A549 (cell line): ENCODE data around the gene PATJ. TPM values are rescaled to one million over a fixed set of nuclear protein-coding genes. Genes with fewer than 3 reads are reported as not detected.
"Not testable (repeated sequence)": the region's sequence is repeated elsewhere in the genome, so short reads cannot be mapped to it uniquely, and the experiment has no call there.

ENCODE experiments used
- ATAC-seq, 2 experiments: fragments of 200-7000 bp in 1 of 2; fragments of >200 bp in 1 of 2; cut with Nextera tagmentation in 1 of 2; cut with Tn5 transposase in 1 of 2; 3 replicates each; pipeline versions ENCODE4 v1.8.0 to v1.9.1; 2018 to 2020; ENCODE audit warnings: mild to moderate bottlenecking in 1 of 2, moderate library complexity in 1 of 2
- CTCF ChIA-PET: fragments of 300-600 bp; sonication (Branson Sonifier 250); formaldehyde crosslinking; extraction: SDS; loops from one replicate; lab custom pipeline; 2021; ENCODE audit warnings: antibody characterized with exemption, inconsistent platforms; lab: Yijun Ruan, JAX
- POLR2A ChIA-PET: fragments of 350-600 bp; formaldehyde crosslinking; extraction: SDS; loops from one replicate; lab custom pipeline; 2021; ENCODE audit warnings: antibody characterized with exemption, inconsistent platforms; lab: Yijun Ruan, JAX
- DNase-seq, 2 experiments: peaks; one replicate each; pipeline versions ENCODE4 v3.0.0 to v3.0.0-alpha.2; 2011 to 2016; ENCODE audit warnings: low read depth in 1 of 2, low spot score in 1 of 2
- FAIRE-seq: peaks from 2 replicates; lab custom pipeline; 2011; peaks lifted over from hg19 to GRCh38; lab: Jason Lieb, UNC
- H3K27ac ChIP-seq, 2 experiments: fragments of >200 bp; sonication (Bioruptor Twin); formaldehyde crosslinking; 3 replicates each; pipeline ENCODE4 v1.5.1; 2016 to 2017
- H3K4me1 ChIP-seq: fragments of >200 bp; sonication (Bioruptor Twin); formaldehyde crosslinking; 3 replicates; pipeline ENCODE4 v1.6.1; 2016
- H3K4me2 ChIP-seq: fragments of >200 bp; sonication (Bioruptor Twin); formaldehyde crosslinking; 3 replicates; pipeline ENCODE4 v1.6.1; 2016
- H3K4me3 ChIP-seq: fragments of >200 bp; sonication (Bioruptor Twin); formaldehyde crosslinking; 3 replicates; pipeline ENCODE4 v1.5.1; 2016
- H3K9me3 ChIP-seq: fragments of >200 bp; sonication (Bioruptor Twin); formaldehyde crosslinking; 3 replicates; pipeline ENCODE4 v1.6.1; 2016
- BHLHE40 ChIP-seq: IDR thresholded peaks from 2 replicates; pipeline ENCODE4 v1.6.1; 2012; ENCODE audit warnings: low read depth, low read length, inconsistent platforms
- CBX8 ChIP-seq: fragments of 200-600 bp; sonication (generic); IDR thresholded peaks from 2 replicates; pipeline ENCODE4 v1.6.1; 2016
- CHD2 ChIP-seq: fragments of 150-350 bp; IDR thresholded peaks from 2 replicates; pipeline ENCODE4 v1.6.1; 2014; ENCODE audit warnings: low read length; ENCODE audit not compliant: partially characterized antibody
- CHD4 ChIP-seq: fragments of 200-600 bp; sonication (generic); IDR thresholded peaks from 2 replicates; pipeline ENCODE4 v1.6.1; 2016; ENCODE audit warnings: antibody characterized with exemption, mild to moderate bottlenecking, borderline replicate concordance
- E2F6 ChIP-seq: IDR thresholded peaks from 2 replicates; pipeline ENCODE4 v1.6.1; 2012; ENCODE audit warnings: low read depth, borderline replicate concordance
- FOSL2 ChIP-seq, 2 experiments: fragments of 450-650 bp in 1 of 2; fragments of >200 bp in 1 of 2; sonication (Bioruptor Twin) in 1 of 2; formaldehyde crosslinking; IDR thresholded peaks; 2 replicates each; pipeline versions ENCODE4 v1.5.0 to v1.6.1; 2016 to 2020; ENCODE audit warnings: mild to moderate bottlenecking in 1 of 2, moderate library complexity in 1 of 2
- GATA3 ChIP-seq: IDR thresholded peaks from 2 replicates; pipeline ENCODE4 v1.6.1; 2012; ENCODE audit warnings: borderline replicate concordance
- HDAC2 ChIP-seq: fragments of 200-600 bp; sonication (generic); IDR thresholded peaks from 2 replicates; pipeline ENCODE4 v1.6.1; 2016
- HOXA7 ChIP-seq: fragments of 250-450 bp; sonication (Bioruptor Pico); IDR thresholded peaks from 2 replicates; pipeline ENCODE4 v1.5.0; 2020; ENCODE audit warnings: mild to moderate bottlenecking, moderate library complexity
- KDM5A ChIP-seq: fragments of 200-600 bp; sonication (generic); IDR thresholded peaks from 2 replicates; pipeline ENCODE4 v1.6.1; 2016; ENCODE audit warnings: antibody characterized with exemption, mild to moderate bottlenecking
- NR3C1 ChIP-seq: fragments of >200 bp; sonication (Bioruptor Twin); formaldehyde crosslinking; IDR thresholded peaks from 3 replicates; pipeline ENCODE4 v1.6.1; 2017
- POLR2A ChIP-seq: IDR thresholded peaks from 2 replicates; pipeline ENCODE4 v1.6.1; 2012; ENCODE audit warnings: mild to moderate bottlenecking, low read length
- POLR2AphosphoS2 ChIP-seq: conservative IDR thresholded peaks from 2 replicates; pipeline ENCODE4 v1.6.1; 2012; ENCODE audit warnings: low read length, improper control_type of control experiment, inconsistent platforms
- RAD21 ChIP-seq, 2 experiments: fragments of >200 bp in 1 of 2; sonication (Bioruptor Twin) in 1 of 2; formaldehyde crosslinking in 1 of 2; IDR thresholded peaks in 1 of 2; conservative IDR thresholded peaks in 1 of 2; 2 replicates in 1 of 2; 3 replicates in 1 of 2; pipeline ENCODE4 v1.6.1; 2012 to 2018; ENCODE audit warnings: inconsistent platforms in 1 of 2
- RCOR1 ChIP-seq: fragments of 150-350 bp; IDR thresholded peaks from 2 replicates; pipeline ENCODE4 v1.6.1; 2014; ENCODE audit warnings: antibody characterized with exemption, low read length, low read depth
- RFX5 ChIP-seq: fragments of 450-650 bp; IDR thresholded peaks from 2 replicates; pipeline ENCODE4 v1.7.1; 2014; ENCODE audit warnings: antibody characterized with exemption, mild to moderate bottlenecking, moderate library complexity
- TFCP2L1 ChIP-seq: fragments of 250-450 bp; sonication (Bioruptor Pico); IDR thresholded peaks from 2 replicates; pipeline ENCODE4 v1.5.0; 2021; ENCODE audit warnings: mild to moderate bottlenecking
- TP53 ChIP-seq: fragments of 250-450 bp; sonication (Bioruptor Pico); IDR thresholded peaks from 2 replicates; pipeline ENCODE4 v1.5.0; 2021; ENCODE audit warnings: mild to moderate bottlenecking, moderate library complexity
- ZC3H11A ChIP-seq: fragments of 450-650 bp; IDR thresholded peaks from 2 replicates; pipeline ENCODE4 v1.6.1; 2014; ENCODE audit warnings: antibody characterized with exemption, mild to moderate bottlenecking
- WGBS: methylation state at CpG from one replicate; pipeline ENCODE4 v1.1.6; 2017; ENCODE audit errors: missing lambda C conversion rate; 5-methylcytosine and 5-hydroxymethylcytosine counted together
- polyA plus RNA-seq, 4 experiments: library from polyadenylated mRNA; depleted of rRNA in 3 of 4; stranded (reverse); fragments of >200 nt; fragmentation: RNase III in 1 of 4; extraction: RNeasy Plus Mini Kit Qiagen cat#74134 plus additional on column Dnase treatment in 1 of 4; gene quantifications; 2 replicates in 3 of 4; 3 replicates in 1 of 4; pipeline ENCODE4 v1.2.3, GENCODE V29; 2011 to 2017
- TF ChIP-seq, protein P1 (sequence below): fragments of 450-650 bp; IDR thresholded peaks from 2 replicates; pipeline ENCODE4 v1.6.1; 2014; ENCODE audit warnings: antibody characterized with exemption
- TF ChIP-seq, protein P2 (sequence below): fragments of >200 bp; sonication (Bioruptor Twin); formaldehyde crosslinking; IDR thresholded peaks from 3 replicates; pipeline ENCODE4 v1.6.1; 2016
- TF ChIP-seq, protein P3 (sequence below): fragments of 250-450 bp; sonication (Bioruptor Pico); IDR thresholded peaks from 2 replicates; pipeline ENCODE4 v1.5.0; 2021; ENCODE audit warnings: mild to moderate bottlenecking, moderate library complexity, borderline replicate concordance
- TF ChIP-seq, protein P4 (sequence below): fragments of >200 bp; sonication (Bioruptor Twin); formaldehyde crosslinking; IDR thresholded peaks from 2 replicates; pipeline ENCODE4 v1.6.1; 2016

PATJ gene
- polyA plus RNA-seq, 2 of the 4 experiments (the other 2 are of a cell fraction): 6.0 to 14.7 TPM

DNA sequence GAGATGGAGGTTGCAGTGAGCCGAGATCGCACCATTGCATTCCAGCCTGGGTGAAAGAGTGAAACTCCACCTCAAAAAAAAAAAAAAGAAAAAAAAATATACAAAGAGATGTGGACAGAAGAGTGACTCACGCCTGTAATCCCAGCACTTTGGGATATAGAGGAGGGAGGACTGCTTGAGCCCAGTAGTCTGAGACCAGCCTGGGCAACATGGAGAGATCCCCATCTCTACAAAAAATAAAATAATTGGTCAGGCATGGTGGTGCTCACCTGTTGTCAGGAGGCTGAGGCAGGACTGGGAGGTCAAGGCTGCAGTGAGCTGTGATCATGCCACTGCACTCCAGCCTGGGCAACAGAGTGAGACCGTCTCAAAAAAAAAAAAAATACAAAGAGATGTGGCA, 31.0 kb upstream of the PATJ start:
- not testable (repeated sequence) for H3K9me3 ChIP-seq
- ATAC-seq: peak; percentile 64 to 85; a peak in 4 of 6 replicates
- 58% methylated on average over 4 of the region's 4 CpGs for WGBS
- TF ChIP-seq RFX5: peak; percentile 94
- TF ChIP-seq, all 56 proteins: peak for 1; not testable (repeated sequence) for 55
- H3K4me1 ChIP-seq, H3K27ac ChIP-seq, FAIRE-seq, H3K4me2 ChIP-seq, H3K4me3 ChIP-seq: not testable (repeated sequence)
- DNase-seq: peak in 1 of 2 experiments; percentile 25
- POLR2A ChIA-PET: interaction anchor here (0.6 kb wide), 1 partner anchor 11 kb away, joined by 3 read pairs; no protein-coding TSS in a partner anchor
- CTCF ChIA-PET: interaction anchor here (0.6 to 0.7 kb wide), 2 partner anchors 46 to 732 kb away, joined by 3 to 4 read pairs; no protein-coding TSS in a partner anchor

DNA sequence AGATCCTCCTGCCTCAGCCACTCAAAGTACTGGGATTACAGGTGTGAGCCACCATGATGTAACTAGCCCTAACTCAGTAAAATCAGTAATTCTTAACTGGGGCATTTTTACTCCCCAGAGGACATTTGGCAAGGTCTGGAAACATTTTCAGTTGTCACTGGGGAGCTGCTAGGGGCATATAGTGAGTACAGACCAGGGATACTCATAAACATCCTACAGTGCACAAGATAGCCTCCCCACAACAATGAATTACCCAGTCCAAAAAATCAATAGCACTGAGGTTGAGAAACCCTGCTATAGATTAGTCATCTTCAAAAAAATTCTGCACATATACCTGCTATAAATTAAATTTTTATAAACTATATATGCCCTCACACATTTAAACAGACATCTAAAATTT, 30.3 kb upstream of the PATJ start:
- CTCF ChIA-PET: interaction anchor here (0.7 kb wide), 1 partner anchor 733 kb away, joined by 4 read pairs; no protein-coding TSS in a partner anchor
- POLR2A ChIA-PET: no interaction called here

GRCh38 chr1:61718996-61719663, 23.1 kb upstream of the PATJ start:
- POLR2A ChIA-PET, ATAC-seq, CTCF ChIA-PET, H3K4me3 ChIP-seq, FAIRE-seq, H3K27ac ChIP-seq, H3K4me1 ChIP-seq, H3K4me2 ChIP-seq, H3K9me3 ChIP-seq, DNase-seq: not testable (repeated sequence)
- WGBS: 78% methylated on average over 7 of the region's 8 CpGs

More for the DNA sequence above, 30.3 kb upstream of the PATJ start:
- no peak overlapping the region for H3K4me3 ChIP-seq
- no peak overlapping the region for H3K4me2 ChIP-seq
- ATAC-seq (no peak), DNase-seq (no peak), FAIRE-seq (no peak)
- H3K4me1 ChIP-seq: peaks cover 7% of the 10 kb centered on the region; the same call in 2 of the 3 replicates
- no peaks in the 10 kb centered on the region for H3K9me3 ChIP-seq
- no peak overlapping the region for H3K27ac ChIP-seq
- TF ChIP-seq CHD2 (no peak), HOXA7 (CRISPR knock-in tag) (no peak), POLR2A (no peak), POLR2AphosphoS2 (no peak), CBX8 (no peak), GATA3 (no peak), NR3C1 (no peak), CHD4 (no peak), BHLHE40 (no peak), ZC3H11A (no peak), E2F6 (no peak)
- TF ChIP-seq, protein P1, sequence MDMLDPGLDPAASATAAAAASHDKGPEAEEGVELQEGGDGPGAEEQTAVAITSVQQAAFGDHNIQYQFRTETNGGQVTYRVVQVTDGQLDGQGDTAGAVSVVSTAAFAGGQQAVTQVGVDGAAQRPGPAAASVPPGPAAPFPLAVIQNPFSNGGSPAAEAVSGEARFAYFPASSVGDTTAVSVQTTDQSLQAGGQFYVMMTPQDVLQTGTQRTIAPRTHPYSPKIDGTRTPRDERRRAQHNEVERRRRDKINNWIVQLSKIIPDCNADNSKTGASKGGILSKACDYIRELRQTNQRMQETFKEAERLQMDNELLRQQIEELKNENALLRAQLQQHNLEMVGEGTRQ: no peak
- TF ChIP-seq, protein P2, sequence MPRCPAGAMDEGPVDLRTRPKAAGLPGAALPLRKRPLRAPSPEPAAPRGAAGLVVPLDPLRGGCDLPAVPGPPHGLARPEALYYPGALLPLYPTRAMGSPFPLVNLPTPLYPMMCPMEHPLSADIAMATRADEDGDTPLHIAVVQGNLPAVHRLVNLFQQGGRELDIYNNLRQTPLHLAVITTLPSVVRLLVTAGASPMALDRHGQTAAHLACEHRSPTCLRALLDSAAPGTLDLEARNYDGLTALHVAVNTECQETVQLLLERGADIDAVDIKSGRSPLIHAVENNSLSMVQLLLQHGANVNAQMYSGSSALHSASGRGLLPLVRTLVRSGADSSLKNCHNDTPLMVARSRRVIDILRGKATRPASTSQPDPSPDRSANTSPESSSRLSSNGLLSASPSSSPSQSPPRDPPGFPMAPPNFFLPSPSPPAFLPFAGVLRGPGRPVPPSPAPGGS: no peak

- no peak for TF ChIP-seq GATA3
- TF ChIP-seq HOXA7 (CRISPR knock-in tag): no peak
- TF ChIP-seq ZC3H11A: no peak
- TF ChIP-seq, protein P3, sequence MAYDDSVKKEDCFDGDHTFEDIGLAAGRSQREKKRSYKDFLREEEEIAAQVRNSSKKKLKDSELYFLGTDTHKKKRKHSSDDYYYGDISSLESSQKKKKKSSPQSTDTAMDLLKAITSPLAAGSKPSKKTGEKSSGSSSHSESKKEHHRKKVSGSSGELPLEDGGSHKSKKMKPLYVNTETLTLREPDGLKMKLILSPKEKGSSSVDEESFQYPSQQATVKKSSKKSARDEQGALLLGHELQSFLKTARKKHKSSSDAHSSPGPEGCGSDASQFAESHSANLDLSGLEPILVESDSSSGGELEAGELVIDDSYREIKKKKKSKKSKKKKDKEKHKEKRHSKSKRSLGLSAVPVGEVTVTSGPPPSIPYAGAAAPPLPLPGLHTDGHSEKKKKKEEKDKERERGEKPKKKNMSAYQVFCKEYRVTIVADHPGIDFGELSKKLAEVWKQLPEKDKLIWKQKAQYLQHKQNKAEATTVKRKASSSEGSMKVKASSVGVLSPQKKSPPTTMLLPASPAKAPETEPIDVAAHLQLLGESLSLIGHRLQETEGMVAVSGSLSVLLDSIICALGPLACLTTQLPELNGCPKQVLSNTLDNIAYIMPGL (CRISPR knock-in tag): no peak
- no peak for TF ChIP-seq RCOR1
- TF ChIP-seq NR3C1: no peak
- TF ChIP-seq KDM5A: no peak
- TF ChIP-seq TP53: no peak
- TF ChIP-seq HDAC2: no peak
- TF ChIP-seq, protein P4, sequence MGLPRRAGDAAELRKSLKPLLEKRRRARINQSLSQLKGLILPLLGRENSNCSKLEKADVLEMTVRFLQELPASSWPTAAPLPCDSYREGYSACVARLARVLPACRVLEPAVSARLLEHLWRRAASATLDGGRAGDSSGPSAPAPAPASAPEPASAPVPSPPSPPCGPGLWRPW: no peak
- TF ChIP-seq TFCP2L1 (CRISPR knock-in tag): no peak
- no peak for TF ChIP-seq FOSL2 (IDR thresholded peaks at IDR 0.05)
- TF ChIP-seq FOSL2 (CRISPR knock-in tag; IDR thresholded peaks at IDR 0.05): no peak
- TF ChIP-seq RAD21 (conservative IDR thresholded peaks at IDR 0.05 in 1 of 2, IDR thresholded peaks at IDR 0.05 in 1 of 2): no peak
- TF ChIP-seq CBX8: no peak
- ATAC-seq (peak in 1 of 2 experiments; percentile 5; a peak in 2 of 6 replicates), FAIRE-seq (no peak), DNase-seq (no peak)
- H3K27ac ChIP-seq: peak overlapping the region; percentile 90 to 91
- ChIA-PET POLR2A (no interaction called here), CTCF (no interaction called here)
- peak overlapping the region; percentile 95 for H3K4me3 ChIP-seq
- H3K4me2 ChIP-seq: peak overlapping the region; percentile 91
- WGBS: 1% methylated on average over 3 of the region's 3 CpGs
- peaks cover 13% of the 10 kb centered on the region; the same call in 1 of the 3 replicates for H3K4me1 ChIP-seq
- H3K9me3 ChIP-seq: no peaks in the 10 kb centered on the region
These were observed 17.8 kb upstream of the PATJ start for GRCh38 chr1:61724506-61724812.
